HG02610 (cell line): ENCODE measurements around the gene ALDH16A1.

ENCODE experiments used
- ATAC-seq: cut with Tn5 transposase; IDR thresholded peaks from one replicate; pipeline ENCODE4 v1.9.1; 2021; ENCODE audit warnings: mild to moderate bottlenecking, moderate library complexity; ENCODE audit not compliant: unreplicated experiment

Gene ALDH16A1

DNA sequence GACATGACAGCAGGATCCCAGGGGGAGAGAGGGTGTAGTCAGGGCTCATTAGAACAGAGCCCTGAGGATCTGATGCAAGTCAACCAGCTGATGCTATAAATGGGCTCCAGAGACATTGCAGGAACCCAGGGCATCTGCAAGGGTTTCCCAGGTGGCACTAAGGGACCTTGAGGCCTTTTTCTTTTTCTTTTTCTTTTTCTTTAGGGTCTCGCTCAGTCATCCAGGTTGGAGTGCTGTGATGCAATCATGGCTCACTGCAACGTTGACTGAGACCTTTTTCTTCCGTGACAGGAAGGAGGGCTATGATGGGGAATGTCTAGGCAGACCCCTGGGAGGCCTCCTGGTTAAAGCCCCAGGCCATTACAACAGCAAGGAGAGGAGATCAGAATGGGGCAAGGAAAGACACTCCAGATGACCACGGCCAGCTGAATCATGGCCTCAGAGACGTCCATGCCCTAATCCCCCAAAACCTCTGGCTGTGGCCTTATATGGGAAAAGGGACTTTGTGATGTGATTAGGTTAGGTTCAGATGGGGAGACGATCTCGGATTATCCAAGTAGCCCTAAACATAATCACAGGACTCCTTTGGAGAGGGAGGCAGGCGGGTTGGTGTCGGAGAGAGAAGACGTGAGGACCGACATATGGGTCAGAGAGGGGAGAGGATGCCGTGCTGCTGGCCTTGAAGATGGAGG is 54.9 kb downstream of the ALDH16A1 start:
- ATAC-seq: no peak

GRCh38 chr19:49512970-49513745 is 60.1 kb downstream of the ALDH16A1 start:
- ATAC-seq: no peak

GRCh38 chr19:49513746-49514118 is 60.7 kb downstream of the ALDH16A1 start:
- ATAC-seq: no peak

DNA sequence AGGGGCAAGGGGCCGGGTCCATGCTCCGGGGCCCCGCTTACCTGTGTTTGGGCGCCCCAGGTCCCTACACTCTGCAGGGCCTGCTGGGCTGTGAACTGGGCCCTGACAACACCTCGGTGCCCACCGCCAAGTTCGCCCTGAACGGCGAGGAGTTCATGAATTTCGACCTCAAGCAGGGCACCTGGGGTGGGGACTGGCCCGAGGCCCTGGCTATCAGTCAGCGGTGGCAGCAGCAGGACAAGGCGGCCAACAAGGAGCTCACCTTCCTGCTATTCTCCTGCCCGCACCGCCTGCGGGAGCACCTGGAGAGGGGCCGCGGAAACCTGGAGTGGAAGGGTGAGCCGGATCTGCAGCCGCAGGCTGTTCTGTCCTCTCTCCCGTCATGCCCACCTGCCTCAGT is 61.1 kb downstream of the ALDH16A1 start:
- ATAC-seq: no peak

- ATAC-seq: no peak
These were observed 62.7 kb downstream of the ALDH16A1 start for GRCh38 chr19:49515767-49516166.

- ATAC-seq: no peak
These were observed 65.0 kb downstream of the ALDH16A1 start for GRCh38 chr19:49518033-49518432.
